Measurements from ENCODE around the gene ANTKMT. TPM values are rescaled to one million over a fixed set of nuclear protein-coding genes. Genes with fewer than 3 reads are reported as not detected.

Gene ANTKMT
- total RNA-seq, 4 donors from 2014 or later: 43.7 to 98.7 (median 78.6) TPM

DNA sequence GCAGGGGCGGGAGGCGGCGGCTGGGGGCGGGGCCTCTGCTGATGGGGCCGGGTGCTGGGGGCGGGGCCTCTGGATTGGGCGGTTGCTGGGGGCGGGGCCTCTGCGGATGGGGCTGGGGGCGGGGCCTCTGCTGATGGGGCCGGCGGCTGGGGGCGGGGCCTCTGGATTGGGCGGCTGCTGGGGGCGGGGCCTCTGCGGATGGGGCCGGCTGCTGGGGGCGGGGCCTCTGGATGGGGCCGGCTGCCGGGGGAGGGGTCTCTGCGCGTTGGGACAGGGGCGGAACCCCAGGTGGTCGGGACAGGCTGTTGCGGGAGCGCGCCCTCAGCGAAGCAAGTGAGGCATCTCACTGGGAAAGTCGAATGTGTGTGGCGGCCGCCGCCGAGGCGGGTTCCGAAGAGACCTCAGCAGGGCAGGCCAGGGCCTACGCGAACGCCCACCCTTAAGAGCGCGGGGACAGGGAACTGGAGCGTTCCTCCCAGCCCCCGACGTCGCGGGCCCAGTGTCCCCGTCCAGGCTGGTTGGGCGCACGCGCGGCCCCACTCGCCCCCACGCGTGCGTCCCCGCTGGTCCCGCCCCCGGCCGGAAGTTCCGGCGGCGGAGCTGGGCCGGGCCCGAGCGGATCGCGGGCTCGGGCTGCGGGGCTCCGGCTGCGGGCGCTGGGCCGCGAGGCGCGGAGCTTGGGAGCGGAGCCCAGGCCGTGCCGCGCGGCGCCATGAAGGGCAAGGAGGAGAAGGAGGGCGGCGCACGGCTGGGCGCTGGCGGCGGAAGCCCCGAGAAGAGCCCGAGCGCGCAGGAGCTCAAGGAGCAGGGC, 40.9 kb upstream of the ANTKMT start, which contains the start of gene STUB1:
TSS of gene STUB1 (plus strand) at position 597 of the 811 bp plus-strand sequence. CDS start at position 713, 116 bp downstream.
- DNase-seq (ENCODE audit: low spot score in 2 of 2): peak; percentile 74 to 81
- Histone ChIP-seq H3K9me3 (no peaks in the 10 kb centered on the region), H3K4me3 (peak within 1 kb of the TSS; percentile 69 to 91 (median 85)), H3K27ac (peak within 1 kb of the TSS; percentile 85 to 97 (median 94)), H3K4me1 (peaks cover 0 to 61% (median 46%) of the 10 kb centered on the region in 4 donors), H3K36me3 (peaks cover 0 to 22% (median 15%) of the 10 kb centered on the region in 3 donors), H3K27me3 (no peaks in the 10 kb centered on the region)
- TF ChIP-seq EP300 (IDR thresholded peaks at IDR 0.05) (peak in 1 of 2 donors; percentile 60), POLR2A (IDR thresholded peaks at IDR 0.05) (peak; percentile 59 to 88)
- TF ChIP-seq, protein P1, sequence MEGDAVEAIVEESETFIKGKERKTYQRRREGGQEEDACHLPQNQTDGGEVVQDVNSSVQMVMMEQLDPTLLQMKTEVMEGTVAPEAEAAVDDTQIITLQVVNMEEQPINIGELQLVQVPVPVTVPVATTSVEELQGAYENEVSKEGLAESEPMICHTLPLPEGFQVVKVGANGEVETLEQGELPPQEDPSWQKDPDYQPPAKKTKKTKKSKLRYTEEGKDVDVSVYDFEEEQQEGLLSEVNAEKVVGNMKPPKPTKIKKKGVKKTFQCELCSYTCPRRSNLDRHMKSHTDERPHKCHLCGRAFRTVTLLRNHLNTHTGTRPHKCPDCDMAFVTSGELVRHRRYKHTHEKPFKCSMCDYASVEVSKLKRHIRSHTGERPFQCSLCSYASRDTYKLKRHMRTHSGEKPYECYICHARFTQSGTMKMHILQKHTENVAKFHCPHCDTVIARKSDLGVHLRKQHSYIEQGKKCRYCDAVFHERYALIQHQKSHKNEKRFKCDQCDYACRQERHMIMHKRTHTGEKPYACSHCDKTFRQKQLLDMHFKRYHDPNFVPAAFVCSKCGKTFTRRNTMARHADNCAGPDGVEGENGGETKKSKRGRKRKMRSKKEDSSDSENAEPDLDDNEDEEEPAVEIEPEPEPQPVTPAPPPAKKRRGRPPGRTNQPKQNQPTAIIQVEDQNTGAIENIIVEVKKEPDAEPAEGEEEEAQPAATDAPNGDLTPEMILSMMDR (IDR thresholded peaks at IDR 0.05): peak in 1 of 5 experiments; percentile 29
- WGBS, 2 donors: 0 to 1% methylated on average over 32 to 44 of the region's 91 CpGs

DNA sequence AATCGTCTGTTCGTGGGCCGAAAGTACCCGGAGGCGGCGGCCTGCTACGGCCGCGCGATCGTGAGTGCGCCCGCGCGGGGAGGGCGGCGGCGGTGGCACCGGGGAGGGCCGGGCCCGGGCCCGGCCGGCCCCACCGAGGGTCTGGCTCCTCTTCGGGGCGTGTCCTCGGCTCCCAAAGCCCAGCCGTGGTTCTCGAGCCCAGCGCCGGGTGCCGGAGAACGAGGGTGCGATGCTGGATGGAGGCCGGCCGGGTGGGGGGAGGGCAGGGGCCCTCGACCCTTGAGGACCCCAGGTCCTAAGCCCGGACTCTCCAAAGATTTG, 40.4 kb upstream of the ANTKMT start:
- Histone ChIP-seq H3K9me3 (no peaks in the 10 kb centered on the region), H3K4me3 (peak overlapping the region; percentile 69 to 91 (median 85)), H3K27ac (peak overlapping the region; percentile 85 to 97 (median 94)), H3K36me3 (peaks cover 0 to 27% (median 15%) of the 10 kb centered on the region in 3 donors), H3K27me3 (no peaks in the 10 kb centered on the region), H3K4me1 (peaks cover 0 to 62% (median 45%) of the 10 kb centered on the region in 4 donors)
- DNase-seq (ENCODE audit: low spot score in 2 of 2): no peak
- no peak for TF ChIP-seq EP300 (IDR thresholded peaks at IDR 0.05)
- TF ChIP-seq, protein P1 (IDR thresholded peaks at IDR 0.05): no peak
- no peak for TF ChIP-seq POLR2A (IDR thresholded peaks at IDR 0.05)
- 0 to 1% methylated on average over 11 to 17 of the region's 38 CpGs for WGBS, 2 donors

DNA sequence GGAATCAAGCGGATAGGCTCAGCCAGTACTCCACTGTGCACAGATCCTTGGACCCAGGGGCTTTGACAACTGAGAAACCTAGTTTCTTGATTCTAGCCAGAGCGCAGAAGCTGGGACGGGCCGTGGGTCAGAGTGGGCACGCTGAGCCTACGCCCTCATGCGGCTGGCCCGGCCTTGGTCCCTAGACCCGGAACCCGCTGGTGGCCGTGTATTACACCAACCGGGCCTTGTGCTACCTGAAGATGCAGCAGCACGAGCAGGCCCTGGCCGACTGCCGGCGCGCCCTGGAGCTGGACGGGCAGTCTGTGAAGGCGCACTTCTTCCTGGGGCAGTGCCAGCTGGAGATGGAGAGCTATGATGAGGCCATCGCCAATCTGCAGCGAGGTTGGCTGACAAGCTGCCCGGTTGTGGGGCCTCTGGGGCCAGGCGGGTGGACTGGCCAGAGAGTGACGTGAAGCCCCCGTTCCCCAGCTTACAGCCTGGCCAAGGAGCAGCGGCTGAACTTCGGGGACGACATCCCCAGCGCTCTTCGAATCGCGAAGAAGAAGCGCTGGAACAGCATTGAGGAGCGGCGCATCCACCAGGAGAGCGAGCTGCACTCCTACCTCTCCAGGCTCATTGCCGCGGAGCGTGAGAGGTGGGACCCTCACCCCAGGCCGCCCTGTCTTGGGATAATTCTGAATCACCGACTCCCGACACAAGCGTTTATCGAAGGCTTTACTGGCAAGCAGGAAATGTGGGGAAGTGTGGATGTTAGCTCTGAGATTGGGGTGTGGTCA, 39.8 kb upstream of the ANTKMT start:
- Histone ChIP-seq H3K27ac (peak overlapping the region; percentile 85 to 97 (median 94)), H3K4me3 (peak overlapping the region; percentile 69 to 91 (median 85)), H3K4me1 (peaks cover 0 to 62% (median 42%) of the 10 kb centered on the region in 4 donors), H3K27me3 (no peaks in the 10 kb centered on the region), H3K36me3 (peaks cover 0 to 33% (median 15%) of the 10 kb centered on the region in 3 donors), H3K9me3 (no peaks in the 10 kb centered on the region)
- DNase-seq (ENCODE audit: low spot score in 2 of 2): no peak
- no peak for TF ChIP-seq POLR2A (IDR thresholded peaks at IDR 0.05)
- no peak for TF ChIP-seq EP300 (IDR thresholded peaks at IDR 0.05)
- TF ChIP-seq, protein P1 (IDR thresholded peaks at IDR 0.05): no peak
- 48 to 62% methylated on average over 32 to 34 of the region's 44 CpGs for WGBS, 2 donors

DNA sequence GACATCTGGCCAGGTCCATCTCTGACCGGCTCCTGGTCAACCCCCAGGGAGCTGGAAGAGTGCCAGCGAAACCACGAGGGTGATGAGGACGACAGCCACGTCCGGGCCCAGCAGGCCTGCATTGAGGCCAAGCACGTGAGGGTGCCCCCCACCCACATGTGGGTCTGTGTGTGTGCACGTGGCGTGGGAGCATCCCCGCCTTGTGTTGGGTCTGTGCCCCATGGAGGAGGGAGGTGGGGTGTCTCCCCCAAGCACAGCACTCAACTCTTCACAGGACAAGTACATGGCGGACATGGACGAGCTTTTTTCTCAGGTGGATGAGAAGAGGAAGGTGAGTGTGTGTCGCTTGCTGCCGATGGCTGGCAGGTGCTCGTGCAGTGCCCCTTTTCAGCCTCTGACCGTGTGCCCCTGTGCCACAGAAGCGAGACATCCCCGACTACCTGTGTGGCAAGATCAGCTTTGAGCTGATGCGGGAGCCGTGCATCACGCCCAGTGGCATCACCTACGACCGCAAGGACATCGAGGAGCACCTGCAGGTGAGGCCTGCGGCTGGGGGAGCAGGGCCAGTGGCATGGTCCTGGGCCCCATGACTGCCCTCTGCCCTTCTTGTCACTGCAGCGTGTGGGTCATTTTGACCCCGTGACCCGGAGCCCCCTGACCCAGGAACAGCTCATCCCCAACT, 39.1 kb upstream of the ANTKMT start:
- Histone ChIP-seq H3K36me3 (peaks cover 0 to 40% (median 15%) of the 10 kb centered on the region in 3 donors), H3K27ac (no peak overlapping the region), H3K27me3 (no peaks in the 10 kb centered on the region), H3K4me3 (no peak overlapping the region), H3K9me3 (no peaks in the 10 kb centered on the region), H3K4me1 (peaks cover 0 to 65% (median 41%) of the 10 kb centered on the region in 4 donors)
- DNase-seq (ENCODE audit: low spot score in 2 of 2): no peak
- TF ChIP-seq POLR2A (IDR thresholded peaks at IDR 0.05) (no peak), EP300 (IDR thresholded peaks at IDR 0.05) (no peak)
- TF ChIP-seq, protein P1 (IDR thresholded peaks at IDR 0.05): no peak
- WGBS, 2 donors: 78 to 83% methylated on average over 7 to 28 of the region's 28 CpGs
